Calu3 (cell line): ENCODE data around the gene DGCR2. TPM values are rescaled to one million over a fixed set of nuclear protein-coding genes. Genes with fewer than 3 reads are reported as not detected.

Experiments
- BruUV-seq: library from RNA; stranded (reverse); fragments of 400-500 nt; replicated peaks from 2 replicates; lab custom pipeline; 2021; lab: Mats Ljungman, UMichigan
- CTCF ChIA-PET: fragments of 300-600 bp; sonication (Branson Sonifier 250); formaldehyde crosslinking; loops from one replicate; lab custom pipeline; 2022; ENCODE audit warnings: antibody characterized with exemption; lab: Charles Lee
- DNase-seq: peaks from one replicate; pipeline ENCODE4 v3.0.0; 2022
- H3K27ac Mint-ChIP-seq: one replicate; pipeline ENCODE4 v1.8.0; 2022; ENCODE audit warnings: mixed read lengths; ENCODE audit not compliant: unreplicated experiment
- H3K27me3 Mint-ChIP-seq: one replicate; pipeline ENCODE4 v1.8.0; 2022; ENCODE audit warnings: mixed read lengths; ENCODE audit not compliant: unreplicated experiment
- H3K36me3 Mint-ChIP-seq: one replicate; pipeline ENCODE4 v1.8.0; 2022; ENCODE audit warnings: mild to moderate bottlenecking, moderate library complexity, mixed read lengths; ENCODE audit not compliant: insufficient read depth, unreplicated experiment
- H3K4me1 Mint-ChIP-seq: one replicate; pipeline ENCODE4 v1.8.0; 2022; ENCODE audit warnings: mild to moderate bottlenecking, low read depth, mixed read lengths; ENCODE audit not compliant: unreplicated experiment
- H3K4me3 Mint-ChIP-seq: one replicate; pipeline ENCODE4 v1.8.0; 2022; ENCODE audit warnings: mild to moderate bottlenecking, low read depth, moderate library complexity, mixed read lengths; ENCODE audit not compliant: unreplicated experiment
- H3K9me3 Mint-ChIP-seq: one replicate; pipeline ENCODE4 v1.8.0; 2022; ENCODE audit warnings: low read depth, mixed read lengths; ENCODE audit not compliant: unreplicated experiment
- CTCF ChIP-seq: fragments of 200-600 bp; IDR thresholded peaks from one replicate; pipeline ENCODE4 v1.8.0; 2022; ENCODE audit warnings: antibody characterized with exemption; ENCODE audit not compliant: unreplicated experiment
- intact Hi-C: fragments of 100-400 bp; cut with micrococcal nuclease; formaldehyde crosslinking; loops from one replicate; pipeline ENCODE4 v1.10.0; 2022; ENCODE audit not compliant: unreplicated experiment
- total RNA-seq: library from RNA; stranded (reverse); gene quantifications from 2 replicates; pipeline ENCODE4 v1.2.3, GENCODE V29; 2022

The DGCR2 gene
- total RNA-seq, 1 experiment from 2014 or later: 76.4 TPM

GRCh38 chr22:19123936-19124335, 1.7 kb upstream of the DGCR2 start:
- no peak for TF ChIP-seq CTCF
- CTCF ChIA-PET: no interaction called here
- no TSS peak for BruUV-seq
- Mint-ChIP-seq H3K27ac (no peak overlapping the region), H3K36me3 (peaks cover 29% of the 10 kb centered on the region), H3K27me3 (no peaks in the 10 kb centered on the region), H3K9me3 (no peaks in the 10 kb centered on the region), H3K4me3 (no peak overlapping the region), H3K4me1 (peaks cover 23% of the 10 kb centered on the region)
- DNase-seq: no peak
- intact Hi-C loops: no loop called here

GRCh38 chr22:19122752-19123492, 710 bp upstream of the DGCR2 start:
- no TSS peak for BruUV-seq
- CTCF ChIA-PET: interaction anchor here (0.6 kb wide), 1 partner anchor 56 kb away, joined by 6 read pairs; the partner anchor contains the start of gene SLC25A1
- peaks cover 29% of the 10 kb centered on the region for H3K36me3 Mint-ChIP-seq
- no peaks in the 10 kb centered on the region for H3K9me3 Mint-ChIP-seq
- H3K27ac Mint-ChIP-seq: peak overlapping the region; percentile 15
- peak overlapping the region; percentile 85 for H3K4me3 Mint-ChIP-seq
- peak; percentile 23 for DNase-seq
- TF ChIP-seq CTCF: no peak
- peaks cover 23% of the 10 kb centered on the region for H3K4me1 Mint-ChIP-seq
- intact Hi-C loops: no loop called here
- no peaks in the 10 kb centered on the region for H3K27me3 Mint-ChIP-seq

GRCh38 chr22:19121631-19122142, 525 bp downstream of the DGCR2 start:
- Mint-ChIP-seq H3K4me1 (peaks cover 23% of the 10 kb centered on the region), H3K4me3 (peak overlapping the region; percentile 85), H3K36me3 (peaks cover 29% of the 10 kb centered on the region), H3K9me3 (no peaks in the 10 kb centered on the region), H3K27ac (peak overlapping the region; percentile 68), H3K27me3 (no peaks in the 10 kb centered on the region)
- peak; percentile 54 for DNase-seq
- CTCF ChIA-PET: interaction anchor here (0.6 to 0.8 kb wide), 3 partner anchors 14 to 100 kb away, joined by 3 to 4 read pairs (median 3); no protein-coding TSS in a partner anchor
- intact Hi-C loops: no loop called here
- no peak for TF ChIP-seq CTCF
- BruUV-seq: no TSS peak

- peaks cover 23% of the 10 kb centered on the region for H3K4me1 Mint-ChIP-seq
- intact Hi-C loops: no loop called here
- no peaks in the 10 kb centered on the region for H3K9me3 Mint-ChIP-seq
- peak; percentile 65 for DNase-seq
- H3K36me3 Mint-ChIP-seq: peaks cover 29% of the 10 kb centered on the region
- no peaks in the 10 kb centered on the region for H3K27me3 Mint-ChIP-seq
- BruUV-seq: TSS peak; percentile 64
- H3K4me3 Mint-ChIP-seq: peak overlapping the region; percentile 85
- no peak for TF ChIP-seq CTCF
- CTCF ChIA-PET: interaction anchor here (0.6 to 0.8 kb wide), 3 partner anchors 14 to 85 kb away, joined by 3 to 4 read pairs (median 3); no protein-coding TSS in a partner anchor
- H3K27ac Mint-ChIP-seq: peak overlapping the region; percentile 68
Measured at GRCh38 chr22:19120829-19121630, 1.2 kb downstream of the DGCR2 start.
